Measurements from ENCODE around the gene AFF2. TPM values are rescaled to one million over a fixed set of nuclear protein-coding genes. Genes with fewer than 3 reads are reported as not detected.
A peak's percentile ranks its signal among the peaks of the same experiment; 100 is the strongest.

Gene AFF2
- total and polyA plus RNA-seq, 3 donors from 2014 or later = 4.7 to 28.1 (median 21.3) TPM

DNA sequence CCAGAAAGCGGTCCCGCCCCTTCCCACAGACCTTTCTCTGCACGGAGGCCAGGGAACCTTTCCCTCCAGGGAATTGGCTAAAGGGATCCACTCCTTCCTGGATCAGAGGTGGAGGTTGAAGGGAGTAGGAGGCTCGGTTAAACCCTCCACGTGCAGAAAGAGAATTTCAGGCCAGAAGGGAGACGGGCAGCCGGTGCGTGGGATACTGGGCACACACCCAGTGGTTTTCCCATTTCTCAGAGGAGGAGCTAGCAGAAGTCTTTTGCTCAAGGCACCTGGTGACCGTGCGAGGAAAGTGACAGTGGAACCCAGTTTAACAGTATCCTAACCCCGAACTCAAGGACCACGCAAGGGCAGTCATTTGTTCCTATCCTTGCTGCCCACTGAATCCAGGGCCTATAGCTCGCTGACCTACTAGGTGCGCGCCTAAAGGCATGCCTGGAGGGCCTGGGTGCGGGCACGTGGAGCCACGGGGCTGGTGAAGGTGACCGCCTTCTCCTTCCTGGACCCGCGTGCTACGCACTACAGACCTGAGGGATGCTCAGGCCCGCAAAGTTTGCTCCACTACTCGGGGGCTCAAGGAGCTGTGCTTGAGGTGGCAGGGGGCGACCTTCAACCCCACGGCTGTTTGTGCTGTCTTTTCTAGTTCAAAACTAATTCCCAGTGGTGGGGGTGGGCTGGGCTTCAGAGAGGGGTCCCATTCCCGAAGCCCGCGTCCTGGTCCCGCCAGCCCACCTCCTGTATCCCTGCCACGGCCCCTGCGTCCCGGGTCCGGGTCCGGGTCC is 587 bp upstream of the AFF2 start:
- H3K4me3 ChIP-seq = peak overlapping the region; percentile 39 to 45
- no peaks in the 10 kb centered on the region for H3K9me3 ChIP-seq
- no peaks in the 10 kb centered on the region for H3K36me3 ChIP-seq (ENCODE audit: low read depth, missing control alignments)
- peak; percentile 14 for DNase-seq
- WGBS, 2 donors = 10 to 61% methylated on average over 6 to 19 of the region's 35 CpGs
- no peaks in the 10 kb centered on the region for H3K27me3 ChIP-seq
- no peak overlapping the region for H3K27ac ChIP-seq
- H3K4me1 ChIP-seq = peaks cover 4% of the 10 kb centered on the region
- no peak for TF ChIP-seq CTCF (IDR thresholded peaks at IDR 0.05)
- no peak for TF ChIP-seq POLR2A (IDR thresholded peaks at IDR 0.05)
- intact Hi-C loops (cut with DNase I; ENCODE audit: low total_unique reads) = no loop called here

- DNase-seq = peak; percentile 18
These were observed 1.1 kb downstream of the AFF2 start for GRCh38 chrX:148501386-148502066.

DNA sequence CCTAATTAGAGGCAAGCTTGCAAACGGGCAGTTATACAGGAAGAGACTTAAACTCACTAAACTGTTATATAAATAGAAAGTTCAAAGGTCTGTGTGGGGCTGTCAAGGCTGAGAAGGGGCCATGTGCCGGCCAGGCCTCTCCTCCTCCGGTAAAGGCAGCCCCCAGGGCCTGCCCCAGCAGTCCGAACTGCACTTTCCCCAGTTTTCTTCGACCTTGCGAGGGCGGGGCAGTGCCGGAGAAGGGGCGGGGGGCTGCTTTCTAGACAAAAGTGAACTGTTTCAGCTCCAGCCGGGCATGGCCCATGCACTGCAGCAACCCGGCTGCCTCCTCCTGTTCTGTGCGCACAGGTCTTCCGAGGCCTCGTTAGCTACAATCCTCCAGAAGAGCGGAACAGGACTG is 4.1 kb downstream of the AFF2 start:
- WGBS, 2 donors = 57% methylated on average over 15 of the region's 15 CpGs
- no peak for DNase-seq
- H3K4me1 ChIP-seq = peaks cover 4% of the 10 kb centered on the region
- H3K9me3 ChIP-seq = no peaks in the 10 kb centered on the region
- intact Hi-C loops (cut with DNase I; ENCODE audit: low total_unique reads) = no loop called here
- no peak overlapping the region for H3K4me3 ChIP-seq
- H3K27me3 ChIP-seq = no peaks in the 10 kb centered on the region
- H3K27ac ChIP-seq = no peak overlapping the region
- TF ChIP-seq POLR2A (IDR thresholded peaks at IDR 0.05) (no peak), CTCF (IDR thresholded peaks at IDR 0.05) (no peak)
- H3K36me3 ChIP-seq (ENCODE audit: low read depth, missing control alignments) = no peaks in the 10 kb centered on the region

More at GRCh38 chrX:148501386-148502066, 1.1 kb downstream of the AFF2 start:
- H3K4me3 ChIP-seq = peak overlapping the region; percentile 51 to 66
- H3K36me3 ChIP-seq (ENCODE audit: low read depth, missing control alignments) = no peaks in the 10 kb centered on the region
- no peaks in the 10 kb centered on the region for H3K9me3 ChIP-seq
- intact Hi-C loops (cut with DNase I; ENCODE audit: low total_unique reads) = no loop called here
- no peaks in the 10 kb centered on the region for H3K27me3 ChIP-seq
- 5 to 18% methylated on average over 9 to 26 of the region's 43 CpGs for WGBS, 2 donors
- H3K4me1 ChIP-seq = peaks cover 4% of the 10 kb centered on the region
- TF ChIP-seq POLR2A (IDR thresholded peaks at IDR 0.05) = no peak
- no peak for TF ChIP-seq CTCF (IDR thresholded peaks at IDR 0.05)
- peak overlapping the region; percentile 59 for H3K27ac ChIP-seq

DNA sequence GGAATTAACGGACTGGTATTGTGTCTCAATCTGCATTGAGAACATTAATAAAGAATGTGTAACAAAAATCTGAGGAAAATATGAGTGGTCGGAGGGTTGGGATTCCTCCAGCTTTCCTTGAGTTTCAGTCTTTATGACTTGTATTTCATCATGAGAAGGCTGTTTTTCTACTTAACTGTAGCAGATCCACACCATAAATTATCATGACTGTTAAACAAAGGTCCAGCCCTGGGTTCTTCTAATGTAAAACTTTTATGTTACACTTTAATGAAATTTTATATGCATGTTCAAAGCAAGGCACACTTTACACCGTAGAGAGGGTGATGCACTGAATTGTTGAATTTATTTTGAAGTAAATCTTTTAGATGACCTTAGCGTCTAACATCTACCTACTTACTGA is 7.0 kb downstream of the AFF2 start:
- no peaks in the 10 kb centered on the region for H3K36me3 ChIP-seq (ENCODE audit: low read depth, missing control alignments)
- no peak for TF ChIP-seq CTCF (IDR thresholded peaks at IDR 0.05)
- TF ChIP-seq POLR2A (IDR thresholded peaks at IDR 0.05) = no peak
- no peaks in the 10 kb centered on the region for H3K27me3 ChIP-seq
- no peak overlapping the region for H3K27ac ChIP-seq
- no peak for DNase-seq
- intact Hi-C loops (cut with DNase I; ENCODE audit: low total_unique reads) = no loop called here
- WGBS, 2 donors = 72 to 83% methylated on average over 4 of the region's 4 CpGs
- H3K9me3 ChIP-seq = no peaks in the 10 kb centered on the region
- H3K4me1 ChIP-seq = no peaks in the 10 kb centered on the region
- no peak overlapping the region for H3K4me3 ChIP-seq

Measured in testis (tissue), 3 donors.